GM15510 (cell line): ENCODE data around the gene LMX1A.

Source experiments
- POLR2A ChIP-seq: IDR thresholded peaks from 3 replicates; pipeline ENCODE4 v1.6.1; 2011; ENCODE audit warnings: borderline replicate concordance; ENCODE audit not compliant: insufficient read length; ENCODE audit errors: extremely low read depth

LMX1A gene

GRCh38 chr1:165355977-165356811, at the start of gene LMX1A:
LMX1A (minus strand) TSS chr1:165356715; CDS start chr1:165355559, 1,156 bp downstream.
- TF ChIP-seq POLR2A, result no peak

DNA sequence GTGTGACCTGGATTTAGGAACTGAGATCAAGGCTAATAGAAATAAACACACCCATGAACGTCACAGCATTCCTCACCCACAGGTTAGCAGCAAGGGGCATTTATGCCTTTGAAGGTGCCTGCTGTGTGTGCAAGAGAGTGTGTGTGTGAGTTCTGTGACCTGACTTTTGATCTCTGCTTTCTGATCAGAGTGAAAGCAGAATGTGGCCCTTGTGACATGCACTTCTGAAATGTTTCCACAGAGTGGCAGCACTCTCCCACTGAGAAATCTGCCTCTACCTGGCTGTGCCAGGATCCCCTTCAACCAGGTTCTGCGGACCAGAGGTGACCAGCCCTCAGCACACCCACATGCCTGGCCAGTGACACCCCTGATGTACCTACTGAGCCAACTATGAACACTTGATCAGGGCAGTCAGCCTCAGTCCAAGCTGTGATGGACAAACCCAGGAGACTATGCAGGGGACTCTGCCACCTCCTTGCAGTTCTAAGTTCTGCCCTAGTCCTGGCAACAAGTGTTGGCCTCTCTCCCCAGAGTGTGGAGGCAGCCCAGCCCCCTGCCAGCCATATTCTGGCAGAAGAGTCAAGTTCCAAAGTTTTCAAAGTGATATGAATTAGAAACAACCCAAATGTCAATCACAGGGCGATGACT, 47.4 kb upstream of the LMX1A start:
- no peak for TF ChIP-seq POLR2A

- no peak for TF ChIP-seq POLR2A
Observed at GRCh38 chr1:165402517-165403111, 46.1 kb upstream of the LMX1A start.

DNA sequence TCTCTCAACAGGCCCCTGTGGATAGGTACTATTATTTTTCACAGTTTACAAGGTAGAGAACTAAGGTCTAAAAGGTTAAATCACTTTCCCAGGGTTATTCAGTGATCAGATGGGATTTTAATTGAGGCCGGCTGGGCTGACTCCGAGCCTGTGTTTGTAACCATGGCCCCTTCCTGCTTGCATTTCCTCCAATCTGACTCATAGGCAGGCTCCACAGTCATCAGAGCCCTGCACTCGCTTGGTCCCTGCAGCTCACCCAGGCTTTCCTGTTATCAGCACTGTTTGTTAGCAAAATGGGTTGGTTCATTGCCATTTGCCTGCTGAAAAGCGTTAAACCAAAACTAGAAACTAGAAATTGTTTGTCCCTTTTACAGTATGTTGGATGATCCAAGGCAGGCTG, 41.4 kb upstream of the LMX1A start:
- no peak for TF ChIP-seq POLR2A

DNA sequence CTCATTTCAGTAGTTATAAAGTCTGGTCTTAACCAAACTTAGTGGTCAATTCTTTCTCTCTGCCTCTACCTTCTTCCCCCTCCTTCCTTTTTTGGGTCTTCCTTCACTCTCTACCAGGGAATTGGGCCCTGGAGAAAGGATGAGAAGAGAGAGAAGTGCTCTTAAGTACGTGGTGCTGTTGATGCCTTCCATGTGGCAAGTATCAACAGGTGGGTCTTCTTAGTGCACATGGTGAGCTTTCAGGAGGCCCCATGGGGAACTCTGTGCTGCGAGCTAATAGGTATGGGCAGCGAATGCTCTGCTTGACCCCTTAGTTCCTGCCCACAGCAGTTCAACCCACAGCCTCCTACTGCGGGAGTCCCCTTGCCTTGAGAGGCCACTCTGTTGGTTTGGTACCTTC, 39.4 kb upstream of the LMX1A start:
- no peak for TF ChIP-seq POLR2A

DNA sequence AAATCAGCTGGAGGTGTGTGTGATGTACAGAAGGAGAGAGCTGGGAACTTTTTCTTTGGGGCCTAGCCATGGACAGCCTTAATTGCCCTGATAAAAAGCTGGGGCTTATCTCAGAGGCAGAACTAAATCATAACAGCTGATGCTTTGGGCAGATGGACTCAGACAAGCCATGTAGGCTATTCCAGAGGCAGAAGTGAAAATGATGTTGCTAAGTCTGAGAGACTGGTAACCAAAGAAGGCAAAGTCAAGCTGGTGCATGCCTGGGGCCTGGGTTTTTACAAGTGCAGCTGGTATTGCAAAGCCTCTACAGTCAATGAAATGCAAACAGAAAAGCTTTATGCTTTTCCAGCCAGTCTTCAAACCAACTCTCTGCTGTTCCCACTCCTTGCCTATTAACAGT, 39.0 kb upstream of the LMX1A start:
- no peak for TF ChIP-seq POLR2A

- no peak for TF ChIP-seq POLR2A
Observed at GRCh38 chr1:165392634-165393571, 36.4 kb upstream of the LMX1A start.

DNA sequence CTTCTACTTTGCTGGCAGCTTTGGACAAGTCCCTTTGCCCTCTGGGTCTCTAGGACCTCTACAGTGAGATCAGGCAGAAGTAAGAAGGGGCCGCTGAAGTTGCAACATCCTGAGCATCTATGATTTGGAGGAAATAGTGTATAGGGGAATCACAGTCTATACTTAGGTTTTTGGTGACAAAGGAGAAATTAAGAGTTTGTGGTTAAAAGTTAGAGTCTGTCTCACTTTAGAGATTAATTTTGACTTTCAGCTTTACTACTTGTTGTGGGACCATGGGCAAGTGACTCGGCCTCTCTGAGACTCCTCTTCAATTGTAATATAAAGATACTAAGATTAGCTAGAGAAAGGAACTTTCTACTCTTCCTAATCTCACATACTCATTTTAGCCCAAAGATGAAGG, 33.1 kb upstream of the LMX1A start:
- no peak for TF ChIP-seq POLR2A

DNA sequence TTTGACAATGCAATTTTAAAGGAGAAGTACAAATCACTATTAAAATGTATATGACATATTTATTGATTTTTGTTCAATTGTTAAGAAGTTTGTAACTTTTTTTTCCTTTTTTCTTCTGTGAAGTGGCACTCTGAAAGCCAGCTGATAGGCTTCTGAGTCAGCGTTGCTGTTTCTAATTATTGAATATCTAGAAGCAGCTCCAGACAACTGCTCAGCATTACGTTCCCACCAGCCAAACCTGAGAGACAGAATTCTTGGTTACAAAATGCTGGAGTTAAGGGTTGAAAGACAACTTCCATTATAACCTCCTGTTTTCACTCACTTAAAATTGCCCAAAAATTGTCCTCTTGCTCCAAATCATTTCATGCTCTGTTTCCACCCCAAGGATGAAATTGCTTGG, 31.4 kb upstream of the LMX1A start:
- no peak for TF ChIP-seq POLR2A

- TF ChIP-seq POLR2A, result no peak
Observed at GRCh38 chr1:165387505-165387904, 31.0 kb upstream of the LMX1A start.

DNA sequence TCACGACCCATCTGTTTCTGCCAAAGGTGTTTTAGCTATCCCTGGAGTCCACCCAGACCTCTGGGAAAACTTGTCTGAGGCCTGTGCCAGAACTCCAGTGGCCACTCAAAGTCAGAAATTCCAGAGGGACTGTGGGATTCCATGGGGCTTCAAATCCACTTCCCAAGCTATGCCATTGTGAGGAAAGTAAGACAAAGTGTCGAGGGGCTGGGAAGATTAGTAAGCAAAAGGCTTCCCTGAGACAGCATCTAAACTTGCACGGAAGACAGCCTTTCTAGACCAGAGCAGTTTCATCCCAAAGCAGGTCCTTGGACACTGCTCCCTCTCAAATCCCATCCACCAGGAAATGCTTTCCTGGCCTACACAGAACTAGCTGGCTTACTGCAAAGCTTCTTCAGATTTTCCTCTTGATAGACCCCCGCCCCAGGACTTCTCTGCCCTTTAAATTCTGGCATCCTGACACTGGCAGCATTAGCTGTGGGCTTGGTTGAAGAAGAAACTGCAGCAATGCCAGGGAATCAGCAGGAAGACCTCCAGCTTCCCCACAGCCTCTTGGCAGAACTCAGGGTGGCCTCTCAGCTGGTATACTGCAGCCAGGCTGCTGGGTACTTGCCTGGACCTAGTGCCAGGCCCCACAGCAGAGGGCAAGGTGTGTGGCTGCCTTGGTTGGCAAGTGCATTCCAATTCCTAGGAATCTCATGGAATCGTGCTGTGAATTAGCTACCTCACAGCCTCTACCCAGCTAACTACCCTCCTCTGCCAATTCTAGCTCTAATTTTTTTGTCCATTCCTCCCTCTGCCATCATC, 27.3 kb upstream of the LMX1A start:
- TF ChIP-seq POLR2A, result no peak

- TF ChIP-seq POLR2A, result no peak
Observed at GRCh38 chr1:165383067-165383466, 26.6 kb upstream of the LMX1A start.

- no peak for TF ChIP-seq POLR2A
Observed at GRCh38 chr1:165381745-165382505, 25.4 kb upstream of the LMX1A start.
